ENCODE measurements around the gene FZD10.

DNA sequence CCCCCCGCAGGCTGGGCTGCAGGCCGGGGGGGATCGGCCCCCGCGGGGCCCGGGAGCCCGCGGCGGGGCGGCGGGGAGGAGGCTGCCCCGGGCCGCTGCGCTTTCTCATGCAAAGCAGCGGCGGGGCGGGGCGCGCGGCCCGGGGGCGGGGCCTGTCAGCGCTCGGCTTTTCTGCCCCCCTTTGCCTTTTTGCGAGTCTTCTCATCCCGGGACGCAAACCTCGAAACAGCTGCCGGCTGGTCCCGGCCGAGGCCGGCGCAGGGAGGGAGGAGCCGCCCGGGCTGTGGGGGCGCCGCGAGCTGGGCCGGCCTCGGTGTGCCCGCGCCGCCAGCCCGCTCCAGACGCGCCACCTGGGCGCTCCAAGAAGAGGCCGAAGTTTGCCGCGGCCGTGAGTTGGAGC is at the start of gene FZD10:
- TF ChIP-seq, protein P1, sequence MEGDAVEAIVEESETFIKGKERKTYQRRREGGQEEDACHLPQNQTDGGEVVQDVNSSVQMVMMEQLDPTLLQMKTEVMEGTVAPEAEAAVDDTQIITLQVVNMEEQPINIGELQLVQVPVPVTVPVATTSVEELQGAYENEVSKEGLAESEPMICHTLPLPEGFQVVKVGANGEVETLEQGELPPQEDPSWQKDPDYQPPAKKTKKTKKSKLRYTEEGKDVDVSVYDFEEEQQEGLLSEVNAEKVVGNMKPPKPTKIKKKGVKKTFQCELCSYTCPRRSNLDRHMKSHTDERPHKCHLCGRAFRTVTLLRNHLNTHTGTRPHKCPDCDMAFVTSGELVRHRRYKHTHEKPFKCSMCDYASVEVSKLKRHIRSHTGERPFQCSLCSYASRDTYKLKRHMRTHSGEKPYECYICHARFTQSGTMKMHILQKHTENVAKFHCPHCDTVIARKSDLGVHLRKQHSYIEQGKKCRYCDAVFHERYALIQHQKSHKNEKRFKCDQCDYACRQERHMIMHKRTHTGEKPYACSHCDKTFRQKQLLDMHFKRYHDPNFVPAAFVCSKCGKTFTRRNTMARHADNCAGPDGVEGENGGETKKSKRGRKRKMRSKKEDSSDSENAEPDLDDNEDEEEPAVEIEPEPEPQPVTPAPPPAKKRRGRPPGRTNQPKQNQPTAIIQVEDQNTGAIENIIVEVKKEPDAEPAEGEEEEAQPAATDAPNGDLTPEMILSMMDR (IDR thresholded peaks at IDR 0.05): no peak
- TF ChIP-seq POLR2A (IDR thresholded peaks at IDR 0.05) (no peak), EP300 (IDR thresholded peaks at IDR 0.05) (no peak)

Data from ovary (tissue), 3 donors.